HL-60 (cell line): ENCODE measurements around the gene KCNH1.

Source experiments
- DNase-seq, 2 experiments: peaks; one replicate each; pipeline ENCODE4 v3.0.0-alpha.2; 2010 to 2020; ENCODE audit warnings: low read depth in 1 of 2, low spot score in 1 of 2
- H3K27ac ChIP-seq: fragments of 250-450 bp; sonication (Bioruptor Pico); replicated peaks from 2 replicates; pipeline ENCODE4 v1.5.1; 2020; ENCODE audit warnings: mild to moderate bottlenecking, moderate library complexity
- H3K27me3 ChIP-seq: fragments of 250-450 bp; sonication (Bioruptor Pico); 2 replicates; pipeline ENCODE4 v1.5.1; 2021; ENCODE audit warnings: mild to moderate bottlenecking, moderate library complexity; ENCODE audit not compliant: insufficient read depth, poor library complexity, severe bottlenecking
- H3K4me3 ChIP-seq: replicated peaks from 2 replicates; pipeline ENCODE4 v1.5.1; 2011; ENCODE audit warnings: mild to moderate bottlenecking, control low read depth, low read length; ENCODE audit not compliant: insufficient read depth
- CTCF ChIP-seq: IDR thresholded peaks from one replicate; pipeline ENCODE4 v1.5.1; 2011; ENCODE audit warnings: low read length, control low read depth, inconsistent platforms; ENCODE audit not compliant: insufficient read depth
- GABPA ChIP-seq: IDR thresholded peaks from 2 replicates; pipeline ENCODE4 v1.6.1; 2012; ENCODE audit warnings: low read depth
- POLR2AphosphoS5 ChIP-seq: IDR thresholded peaks from 2 replicates; pipeline ENCODE4 v1.6.1; 2012; ENCODE audit warnings: low read depth
- REST ChIP-seq: IDR thresholded peaks from 2 replicates; pipeline ENCODE4 v1.6.1; 2012; ENCODE audit warnings: low read depth; ENCODE audit not compliant: insufficient replicate concordance
- SPI1 ChIP-seq: IDR thresholded peaks from 2 replicates; pipeline ENCODE4 v1.6.1; 2012; ENCODE audit warnings: low read depth, mild to moderate bottlenecking, borderline replicate concordance

Gene KCNH1

GRCh38 chr1:211172657-211173056 lies 38.7 kb upstream of the KCNH1 start:
- no peaks in the 10 kb centered on the region for H3K27me3 ChIP-seq
- no peak for TF ChIP-seq CTCF
- no peak for TF ChIP-seq GABPA
- no peak for TF ChIP-seq POLR2AphosphoS5
- no peak for TF ChIP-seq SPI1
- TF ChIP-seq REST: no peak
- no peak overlapping the region for H3K4me3 ChIP-seq
- H3K27ac ChIP-seq: no peak overlapping the region
- no peak for DNase-seq

GRCh38 chr1:211169353-211169752 lies 35.4 kb upstream of the KCNH1 start:
- H3K4me3 ChIP-seq: no peak overlapping the region
- TF ChIP-seq CTCF (no peak), REST (no peak), POLR2AphosphoS5 (no peak), GABPA (no peak), SPI1 (no peak)
- peaks cover 3% of the 10 kb centered on the region for H3K27me3 ChIP-seq
- no peak for DNase-seq
- no peak overlapping the region for H3K27ac ChIP-seq

- Histone ChIP-seq H3K4me3 (no peak overlapping the region), H3K27ac (no peak overlapping the region), H3K27me3 (no peaks in the 10 kb centered on the region)
- no peak for TF ChIP-seq REST
- no peak for TF ChIP-seq CTCF
- no peak for TF ChIP-seq GABPA
- TF ChIP-seq POLR2AphosphoS5: no peak
- no peak for TF ChIP-seq SPI1
- DNase-seq: no peak
Measured at GRCh38 chr1:211158866-211159265, 24.9 kb upstream of the KCNH1 start.
